Measurements from ENCODE around the gene SMAD1.

SMAD1 gene

DNA sequence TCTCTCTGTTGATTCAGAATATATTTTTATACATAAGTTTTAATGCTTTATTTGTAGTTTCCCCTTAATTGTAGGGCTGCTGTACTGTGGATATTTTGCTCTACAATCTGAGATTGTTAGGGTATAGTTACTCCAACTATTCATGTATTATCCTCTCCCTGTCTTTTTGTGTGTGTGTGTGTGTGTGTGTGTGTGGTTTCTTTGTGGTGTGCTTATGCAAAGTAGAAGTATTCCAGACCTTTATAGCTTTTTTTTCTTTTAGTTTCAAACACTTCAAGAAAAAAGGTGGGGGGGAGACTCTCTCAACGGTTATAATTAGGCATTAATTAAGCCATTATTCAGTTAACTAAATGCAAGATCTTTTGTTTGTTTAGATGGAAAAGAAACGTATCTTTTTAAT lies 6.7 kb downstream of the SMAD1 start:
- DNase-seq (ENCODE audit: low read depth in 1 of 2, low spot score in 1 of 2), result no peak

DNA sequence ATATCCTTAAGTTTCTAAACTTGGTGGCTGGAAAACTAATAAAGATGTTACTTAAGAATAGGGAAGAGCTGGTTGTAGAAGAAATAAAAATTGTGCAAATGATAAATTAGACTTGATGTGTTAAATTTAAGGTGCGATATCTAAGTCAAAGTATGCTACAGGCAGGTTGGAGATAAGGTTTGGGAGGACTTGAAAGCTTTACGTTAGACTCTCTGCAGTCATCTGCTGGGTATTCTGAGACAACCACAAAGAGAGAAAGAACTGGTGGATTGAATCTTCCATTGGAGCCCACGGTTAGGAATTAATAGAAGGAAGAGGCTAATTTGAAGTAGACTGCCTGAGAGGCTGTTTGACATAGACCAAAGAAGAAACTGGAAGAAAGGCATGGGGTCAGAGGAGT lies 7.9 kb downstream of the SMAD1 start:
- no peak for DNase-seq (ENCODE audit: low read depth in 1 of 2, low spot score in 1 of 2)

DNA sequence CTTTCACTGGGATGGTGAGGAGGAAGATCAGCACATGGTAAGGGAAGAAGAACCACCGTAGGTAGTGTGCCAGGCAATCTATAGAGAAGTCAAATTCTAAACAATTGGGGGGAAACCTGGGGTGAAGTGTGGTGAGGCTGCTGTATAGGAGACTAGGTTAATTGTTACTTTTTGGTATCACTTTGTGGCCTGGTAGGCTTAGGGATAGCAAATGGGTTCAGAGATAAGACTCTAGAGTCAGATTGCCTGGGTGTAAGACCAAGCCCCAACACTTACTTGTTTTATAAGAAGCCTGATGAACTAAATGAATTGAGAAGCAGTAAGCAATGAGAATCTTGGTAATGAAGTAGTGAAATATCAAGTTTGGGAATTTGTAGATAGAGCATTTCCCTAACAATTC lies 8.7 kb downstream of the SMAD1 start:
- no peak for DNase-seq (ENCODE audit: low read depth in 1 of 2, low spot score in 1 of 2)

DNA sequence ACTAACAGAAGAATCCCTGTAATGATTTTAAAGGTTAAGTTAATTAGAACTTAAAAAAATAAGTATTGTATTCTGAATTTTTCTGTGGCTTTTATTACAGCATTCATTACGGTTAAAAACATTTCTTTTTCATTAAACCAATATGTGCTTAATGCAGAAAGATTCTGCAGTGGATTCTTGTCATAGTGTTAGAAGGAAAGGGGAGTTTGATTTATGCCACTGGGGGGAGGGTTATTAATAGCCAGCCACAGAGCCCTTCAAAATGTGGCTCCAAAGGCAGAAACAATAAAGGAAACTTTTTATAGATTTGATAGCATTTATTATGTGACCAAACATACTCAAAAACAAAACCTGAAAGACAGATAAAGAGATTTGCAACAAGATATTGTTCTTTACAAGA lies 9.1 kb downstream of the SMAD1 start:
- no peak for DNase-seq (ENCODE audit: low read depth in 1 of 2, low spot score in 1 of 2)

DNA sequence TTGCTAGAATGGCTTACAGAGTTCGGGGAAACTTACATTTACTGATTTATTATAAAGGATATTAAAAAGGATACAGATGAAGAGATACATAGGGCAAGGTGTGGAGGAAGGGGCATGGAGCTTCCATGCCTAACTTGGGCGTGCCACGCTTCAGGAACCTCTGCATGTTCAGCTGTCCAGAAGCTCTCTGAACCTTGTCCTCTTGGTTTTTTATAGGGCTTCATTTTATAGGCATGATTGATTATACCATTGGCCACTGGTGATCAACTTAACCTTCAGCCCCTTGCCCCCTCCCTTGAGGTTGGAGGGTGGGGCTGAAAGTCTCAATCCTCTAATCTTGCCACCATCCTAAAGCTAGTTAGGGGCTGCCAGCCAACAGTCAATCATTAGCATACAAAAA lies 10.7 kb downstream of the SMAD1 start:
- DNase-seq (ENCODE audit: low read depth in 1 of 2, low spot score in 1 of 2), result no peak

DNA sequence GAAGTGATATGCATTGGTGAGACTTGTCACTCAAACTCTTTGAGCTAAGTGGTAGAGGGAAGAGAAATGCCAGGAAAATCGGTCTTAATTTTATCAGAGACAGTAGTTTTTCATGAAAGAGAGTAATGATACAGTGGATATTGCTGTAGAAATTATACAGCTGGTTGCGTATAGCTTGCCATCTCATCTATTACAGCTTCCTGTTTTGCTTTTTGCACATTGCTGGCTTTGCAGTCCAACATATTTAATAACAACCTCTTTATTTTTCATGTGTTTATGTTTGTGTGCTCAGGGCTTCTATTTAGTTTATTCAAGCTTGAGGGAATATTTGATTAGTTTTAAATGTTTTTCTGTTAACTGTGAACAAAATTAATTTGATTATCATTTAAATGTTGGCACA lies 11.5 kb downstream of the SMAD1 start:
- no peak for DNase-seq (ENCODE audit: low read depth in 1 of 2, low spot score in 1 of 2)

DNA sequence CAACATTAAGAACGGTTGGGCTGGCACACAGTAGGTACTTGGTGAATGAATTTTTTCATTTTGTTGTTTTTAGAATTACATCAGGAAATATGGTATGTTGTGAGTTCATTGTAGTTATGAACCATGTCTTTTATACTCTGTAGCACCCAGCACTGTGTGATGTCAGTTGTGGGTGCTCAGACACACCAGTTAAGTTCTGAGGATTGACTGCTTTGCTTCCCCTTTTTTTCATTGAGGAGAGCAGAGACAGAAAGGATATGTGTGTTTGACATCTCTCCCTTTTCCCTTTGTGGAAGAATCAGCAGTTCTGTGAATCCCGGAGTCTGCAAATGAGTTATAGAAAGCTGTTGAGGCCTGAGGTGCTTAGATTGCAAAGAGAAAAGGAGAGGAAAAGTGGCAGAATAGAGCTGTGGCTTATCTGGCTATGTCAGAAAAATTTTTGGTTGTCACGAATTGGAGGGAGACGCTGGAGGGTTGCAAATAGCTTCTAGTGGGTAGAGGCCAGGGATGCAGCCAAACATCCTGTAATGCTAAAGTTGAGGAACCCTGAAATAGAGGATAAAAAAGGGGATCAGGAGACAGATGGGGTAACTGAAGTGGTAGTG lies 13.1 kb downstream of the SMAD1 start:
- no peak for DNase-seq (ENCODE audit: low read depth in 1 of 2, low spot score in 1 of 2)

DNA sequence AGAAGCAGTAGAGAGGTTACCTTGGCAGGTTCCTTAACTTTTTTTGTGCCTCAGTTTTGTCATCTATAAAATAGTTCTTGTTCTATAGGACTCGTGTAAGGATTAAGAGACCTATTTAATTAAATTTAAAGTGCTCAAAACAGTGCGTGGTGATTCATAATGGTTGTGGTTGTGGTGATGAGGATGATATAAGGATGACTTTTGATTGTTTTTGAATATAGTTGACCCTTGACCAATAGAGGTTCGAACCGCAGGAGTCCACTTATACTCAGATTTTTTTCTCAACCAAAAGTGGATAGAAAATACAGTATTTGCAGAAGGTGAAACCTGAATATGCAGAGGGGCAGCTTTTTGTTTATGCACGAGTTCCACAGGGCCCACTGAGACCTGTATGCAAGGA lies 14.6 kb downstream of the SMAD1 start:
- no peak for DNase-seq (ENCODE audit: low read depth in 1 of 2, low spot score in 1 of 2)

DNA sequence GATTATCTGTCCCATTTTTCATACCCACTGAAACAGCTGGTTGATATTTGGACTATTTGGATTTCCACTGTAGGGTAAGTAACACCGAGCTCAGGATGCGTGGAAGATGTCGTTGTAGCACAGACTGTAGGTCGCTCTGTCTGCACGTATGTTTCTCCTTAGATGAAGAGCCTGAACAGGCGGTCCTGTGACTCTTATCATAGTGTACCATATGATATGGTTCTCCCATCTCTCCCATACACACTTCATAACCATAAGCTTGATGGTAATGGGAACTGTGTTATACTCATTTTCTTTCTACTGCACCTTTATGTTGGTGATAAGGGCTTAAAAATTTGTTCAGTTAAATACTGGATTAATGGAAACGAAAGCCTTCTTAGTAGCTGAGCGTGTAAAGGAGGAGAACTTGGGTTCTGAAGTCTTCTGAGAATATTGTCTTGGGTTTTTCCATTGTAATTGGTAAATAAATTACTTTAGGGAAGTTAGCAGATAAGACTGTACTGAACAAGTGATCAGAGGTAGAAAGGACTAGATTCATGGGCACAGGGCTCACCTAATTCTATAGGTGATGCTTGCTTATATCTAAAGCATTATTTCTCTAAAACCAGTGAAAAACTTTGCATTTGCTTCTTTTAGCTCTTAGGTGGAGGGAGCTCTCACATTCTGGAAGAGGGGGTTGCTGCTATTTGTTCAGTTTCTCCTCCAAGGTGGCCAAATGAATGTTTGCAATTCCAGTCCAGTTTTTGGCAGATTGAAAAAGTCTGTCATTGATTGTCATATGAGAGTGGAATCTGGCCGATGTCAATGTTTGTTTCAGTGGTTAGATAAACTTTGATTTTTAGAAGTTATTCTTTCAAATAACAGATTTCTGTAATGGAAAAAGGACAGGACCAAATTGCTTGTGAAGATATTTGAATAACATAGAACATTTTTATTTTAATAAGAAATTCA lies 15.8 kb downstream of the SMAD1 start:
- no peak for DNase-seq (ENCODE audit: low read depth in 1 of 2, low spot score in 1 of 2)

DNA sequence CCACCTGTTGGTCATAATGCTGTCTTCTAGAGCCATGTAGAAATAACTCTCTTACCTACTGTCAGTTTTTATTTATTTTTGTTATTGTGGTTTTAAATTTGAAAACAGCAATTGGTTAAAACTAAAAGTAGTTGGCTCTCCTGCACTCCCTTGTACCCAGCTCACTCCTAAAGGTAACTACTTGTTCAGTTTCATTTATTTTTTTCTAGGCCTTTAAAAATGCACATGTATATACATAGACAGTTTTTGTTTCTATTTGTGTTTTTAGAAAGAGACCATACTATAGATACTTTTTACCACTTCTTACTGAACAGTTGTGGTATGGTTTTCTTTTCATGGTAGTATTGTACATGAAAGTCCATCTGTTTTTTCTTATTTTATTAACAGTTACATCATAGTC lies 16.8 kb downstream of the SMAD1 start:
- DNase-seq (ENCODE audit: low read depth in 1 of 2, low spot score in 1 of 2), result no peak

DNA sequence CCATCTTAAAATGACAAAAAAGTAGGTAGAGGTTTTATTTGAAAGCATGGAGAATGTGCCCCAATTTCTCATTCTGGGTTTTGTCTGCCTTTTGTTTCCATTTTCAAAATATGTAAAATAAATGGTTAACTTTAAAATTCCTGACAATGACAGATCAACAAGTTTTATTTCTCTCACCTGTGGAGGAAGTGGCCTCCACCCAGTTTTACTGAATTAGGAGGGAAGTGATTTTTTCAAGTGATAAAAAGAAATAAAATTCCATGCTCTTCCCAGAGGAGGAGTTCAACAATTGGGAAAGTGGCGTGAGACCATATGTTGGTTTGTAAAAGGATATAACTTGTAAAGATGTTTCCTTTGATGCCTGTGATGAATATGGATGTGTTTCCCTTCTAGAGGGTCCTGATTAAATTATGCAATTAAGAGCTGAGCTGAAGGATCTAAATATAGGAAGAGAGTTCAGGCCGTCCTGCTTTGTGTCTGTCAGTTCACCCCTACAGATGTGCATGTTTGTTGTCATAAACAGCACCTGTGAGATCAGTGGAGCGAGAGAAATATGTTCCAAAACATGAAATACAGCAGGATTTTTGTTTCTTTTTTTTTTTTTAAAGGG lies 19.5 kb downstream of the SMAD1 start:
- no peak for DNase-seq (ENCODE audit: low read depth in 1 of 2, low spot score in 1 of 2)

DNA sequence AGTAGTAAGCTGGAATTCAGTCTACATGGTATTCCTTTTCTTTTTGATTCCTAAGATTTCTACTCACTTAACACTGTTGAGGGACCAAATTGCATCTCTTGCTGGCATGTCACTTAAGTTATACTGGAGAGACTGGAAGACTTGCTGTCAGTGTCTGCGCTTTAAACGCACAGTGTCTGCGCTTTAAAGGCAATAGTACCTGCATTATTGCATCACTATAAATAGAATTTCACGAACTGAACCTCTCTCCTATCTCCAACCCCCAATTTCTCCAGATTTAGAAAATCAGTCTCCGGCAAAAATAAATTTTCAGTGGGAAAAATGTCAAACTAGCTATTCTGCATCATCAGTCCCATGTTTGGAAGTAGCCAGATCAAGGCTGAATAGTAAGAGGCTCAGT lies 21.2 kb downstream of the SMAD1 start:
- no peak for DNase-seq (ENCODE audit: low read depth in 1 of 2, low spot score in 1 of 2)

DNA sequence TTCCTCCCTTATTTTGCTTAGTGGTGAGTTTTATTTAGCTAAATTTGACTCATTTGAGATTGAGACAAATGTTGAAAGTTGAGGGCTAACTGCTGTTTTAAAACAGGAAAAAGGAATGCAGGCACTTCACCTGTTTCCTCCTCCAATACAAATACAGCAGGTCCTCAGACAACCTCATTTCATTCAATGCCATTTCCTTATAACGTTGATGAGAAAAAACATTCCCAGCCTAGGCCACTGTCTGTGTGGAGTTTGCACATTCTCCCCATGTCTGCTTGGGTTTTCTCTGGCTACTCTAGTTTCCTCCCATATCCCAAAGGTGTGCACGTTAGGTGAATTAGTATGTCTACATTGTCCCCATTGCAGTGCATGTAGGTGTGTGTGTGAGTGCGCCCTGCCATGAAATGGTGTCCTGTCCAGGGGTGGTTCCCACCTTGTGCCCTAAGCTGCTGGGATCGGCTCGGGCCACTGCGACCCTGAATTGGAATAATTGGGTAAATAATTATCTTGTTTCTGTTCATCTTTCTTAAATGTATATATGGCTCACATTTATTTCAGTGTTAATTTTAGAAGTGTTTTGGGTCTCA lies 21.9 kb downstream of the SMAD1 start:
- DNase-seq (ENCODE audit: low read depth in 1 of 2, low spot score in 1 of 2), result no peak

DNA sequence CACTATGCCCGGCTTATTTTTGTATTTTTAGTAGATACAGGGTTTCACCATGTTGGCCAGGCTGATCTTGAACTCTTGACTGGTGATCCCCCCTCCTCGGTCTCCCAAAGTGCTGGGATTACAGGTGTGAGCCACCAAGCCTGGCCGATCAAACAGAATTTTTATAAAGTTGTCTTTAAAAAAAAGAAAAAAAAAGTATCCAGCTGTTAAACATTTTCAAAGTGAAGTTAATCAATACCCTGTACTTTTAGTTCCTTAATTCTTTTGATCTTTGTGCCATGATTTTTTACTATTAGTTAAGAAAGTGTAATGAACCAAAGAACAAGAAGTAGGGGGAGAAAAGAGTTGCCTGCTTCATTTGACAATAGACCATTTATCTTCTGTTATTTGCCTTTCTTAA lies 24.3 kb downstream of the SMAD1 start:
- DNase-seq (ENCODE audit: low read depth in 1 of 2, low spot score in 1 of 2), result no peak

DNA sequence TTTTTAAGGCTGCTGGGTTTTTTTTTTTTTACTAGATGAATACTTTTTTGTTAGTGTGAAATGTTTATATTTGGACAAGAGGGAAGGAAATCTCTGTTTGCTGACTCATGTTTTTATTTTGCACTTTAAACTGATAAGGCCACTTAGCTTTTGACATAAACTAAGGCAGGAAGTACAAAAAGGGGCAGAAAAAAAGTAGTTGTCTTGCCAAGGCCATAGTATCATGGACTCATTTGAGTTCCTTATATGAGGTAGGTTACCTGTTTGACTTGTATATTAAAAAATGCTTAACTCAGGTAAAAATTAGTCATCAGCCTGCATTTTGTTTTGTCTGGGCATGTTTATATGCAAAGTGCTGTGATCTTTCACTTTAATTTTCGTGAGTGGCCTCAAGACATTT lies 26.0 kb downstream of the SMAD1 start:
- no peak for DNase-seq (ENCODE audit: low read depth in 1 of 2, low spot score in 1 of 2)

DNA sequence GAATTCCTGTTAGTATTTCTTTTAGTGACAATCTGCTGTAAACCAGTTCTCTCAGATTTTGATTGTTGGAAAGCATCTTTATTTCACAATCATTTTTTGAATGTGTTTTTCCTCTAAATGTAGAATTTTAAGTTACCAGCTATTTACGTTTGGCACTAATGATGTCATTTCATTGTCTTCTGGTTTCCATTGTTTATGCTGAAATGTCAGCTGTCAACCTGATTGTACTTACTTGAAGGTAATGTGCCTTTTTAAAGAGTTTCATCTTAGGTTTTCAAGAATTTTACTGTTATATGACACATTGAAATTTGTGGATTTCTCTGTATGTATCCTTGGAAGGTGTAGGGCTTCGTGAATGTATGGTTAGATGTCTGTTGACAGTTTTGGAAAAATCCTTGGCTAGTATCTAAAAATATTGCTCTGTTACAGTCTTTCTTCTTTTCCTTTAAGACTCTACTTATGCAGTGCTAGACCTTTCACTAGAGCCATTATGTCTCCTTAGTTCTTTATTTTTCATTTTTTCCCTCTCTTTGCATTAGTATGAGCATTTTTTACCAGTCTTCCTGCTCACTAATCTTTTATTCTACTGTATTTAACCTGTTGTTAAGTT lies 30.4 kb downstream of the SMAD1 start:
- DNase-seq (ENCODE audit: low read depth in 1 of 2, low spot score in 1 of 2), result no peak

DNA sequence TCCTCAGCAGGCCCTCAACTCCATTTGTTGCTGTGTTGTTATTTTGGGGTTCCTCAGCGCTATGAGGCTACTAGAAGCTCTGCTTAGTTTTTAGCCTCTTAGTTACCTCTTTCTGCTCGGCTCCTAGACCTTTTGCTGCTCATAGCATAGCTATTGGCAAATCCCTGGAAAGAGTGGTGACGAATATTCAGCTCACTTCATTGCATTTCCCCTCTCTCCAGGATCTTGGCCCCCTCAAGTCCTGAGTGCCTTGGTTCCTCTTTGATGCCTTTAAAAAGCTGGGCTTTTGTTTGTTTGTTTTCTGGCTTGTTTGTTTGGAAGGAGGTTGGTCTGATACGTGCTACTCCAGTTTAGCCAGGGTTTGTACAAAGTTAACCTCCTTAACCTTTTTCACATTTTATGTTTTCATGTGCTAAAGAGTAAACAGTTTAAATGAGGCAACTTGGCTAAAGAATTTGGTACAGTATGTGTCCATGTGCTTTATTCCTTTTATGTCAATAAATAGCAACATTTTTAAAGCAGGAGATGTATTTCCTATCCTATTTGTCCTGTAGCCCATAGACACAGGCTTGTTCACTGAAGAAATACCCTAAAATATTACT lies 31.5 kb downstream of the SMAD1 start:
- no peak for DNase-seq (ENCODE audit: low read depth in 1 of 2, low spot score in 1 of 2)

DNA sequence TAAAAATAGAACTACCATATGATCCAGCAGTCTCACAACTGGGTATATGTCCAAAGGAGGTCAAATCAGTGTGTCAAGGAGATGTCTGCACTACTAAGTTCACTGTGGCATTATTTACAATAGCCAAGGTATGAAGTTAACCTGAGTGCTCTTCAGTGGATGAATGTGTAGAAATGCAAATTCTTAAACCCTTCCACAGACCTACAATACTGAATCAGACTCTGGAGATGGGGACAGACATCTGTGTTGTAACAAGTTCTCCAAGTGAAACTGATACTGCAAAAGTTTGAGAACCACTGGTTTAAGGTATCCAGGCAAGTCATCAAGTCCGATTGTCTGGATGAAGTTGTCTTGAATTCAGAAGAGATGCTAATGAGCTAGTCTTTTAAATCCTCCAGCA lies 38.5 kb downstream of the SMAD1 start:
- DNase-seq (ENCODE audit: low read depth in 1 of 2, low spot score in 1 of 2), result no peak

DNA sequence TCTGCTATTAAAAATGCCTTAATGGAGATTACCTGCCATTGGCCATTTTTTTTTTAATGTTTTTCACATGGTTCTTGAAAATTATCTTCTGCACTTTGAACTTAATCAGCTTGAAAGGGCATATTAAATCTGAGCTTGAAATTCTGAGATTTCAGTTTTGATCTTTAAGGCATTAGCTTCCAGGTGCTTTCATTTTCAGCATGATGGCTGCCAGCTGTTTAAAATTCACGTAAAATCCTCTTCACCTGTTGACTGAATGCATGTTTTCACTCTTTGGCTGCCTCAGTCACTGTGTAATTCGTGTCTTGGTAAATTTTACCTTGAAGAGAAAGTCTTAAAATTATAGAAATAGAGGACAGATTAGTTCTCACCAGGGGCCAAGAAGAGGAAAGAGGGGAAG lies 39.6 kb downstream of the SMAD1 start:
- DNase-seq (ENCODE audit: low read depth in 1 of 2, low spot score in 1 of 2), result no peak

DNA sequence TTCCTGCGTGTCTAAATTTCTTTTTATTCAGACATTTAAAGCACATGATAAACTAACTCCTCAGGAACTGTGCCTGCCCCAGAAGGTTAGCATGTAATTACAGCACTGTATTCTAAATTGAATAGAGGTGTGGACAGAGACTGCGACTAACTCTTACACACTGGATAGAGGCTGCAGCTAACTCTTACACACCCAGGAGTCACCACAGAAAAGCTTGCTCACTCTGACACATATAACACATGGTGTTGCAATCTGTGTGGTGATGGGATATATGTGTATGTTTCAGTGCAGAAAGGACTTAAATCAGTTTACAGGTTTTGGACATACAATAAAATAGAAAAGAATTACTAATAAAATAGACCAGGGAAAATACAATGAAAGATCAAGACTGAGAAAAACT lies 41.5 kb downstream of the SMAD1 start:
- DNase-seq (ENCODE audit: low read depth in 1 of 2, low spot score in 1 of 2), result no peak

DNA sequence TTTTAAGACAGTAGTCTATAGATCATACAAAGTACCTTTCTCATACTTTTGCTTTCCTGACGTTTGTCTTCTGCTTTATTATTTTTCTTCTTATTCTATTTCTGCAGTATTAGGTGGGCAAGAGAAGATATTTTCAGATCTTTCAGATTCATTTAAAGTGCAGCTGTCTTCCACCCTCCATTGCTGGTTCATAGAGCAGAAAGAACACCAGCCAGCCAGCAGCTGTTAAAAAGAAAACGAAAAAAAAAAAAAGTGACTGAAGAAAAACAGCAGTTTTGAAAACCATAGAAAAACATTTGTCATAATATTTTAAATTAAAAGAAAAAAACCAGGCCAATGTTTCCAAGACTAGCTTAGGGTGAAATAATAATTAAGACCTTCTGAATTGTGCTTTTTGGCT lies 42.9 kb downstream of the SMAD1 start:
- DNase-seq (ENCODE audit: low read depth in 1 of 2, low spot score in 1 of 2), result no peak
